ENCODE data around the gene PPP2R2B.

PPP2R2B gene

DNA sequence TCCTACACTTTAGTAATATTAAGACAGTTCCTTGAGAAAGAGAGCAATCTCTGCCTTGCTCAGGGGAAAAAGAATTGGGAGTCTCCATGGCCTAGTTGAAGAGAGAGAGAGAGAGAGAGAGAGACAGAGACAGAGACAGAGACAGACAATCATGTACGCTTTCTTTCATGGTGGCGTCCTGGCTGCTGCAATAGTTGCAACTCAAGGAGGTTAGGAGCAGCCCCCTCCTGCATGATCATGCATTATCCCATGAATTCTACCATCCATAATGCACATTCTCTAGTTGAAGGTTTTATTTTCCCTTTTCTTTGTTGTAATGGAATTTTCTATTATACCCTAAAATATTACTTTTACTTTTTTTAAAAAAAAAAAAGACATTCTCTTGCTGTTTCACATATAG, 50.7 kb downstream of the PPP2R2B start:
- H3K27ac ChIP-seq (ENCODE audit: low read depth, low read length), result no peak overlapping the region
- no peaks in the 10 kb centered on the region for H3K79me2 ChIP-seq (ENCODE audit: control insufficient read depth, insufficient read depth, low read length, unreplicated experiment)
- no peak overlapping the region for H3K4me3 ChIP-seq (ENCODE audit: low read depth, low read length)
- no peaks in the 10 kb centered on the region for H3K4me1 ChIP-seq (ENCODE audit: control insufficient read depth, insufficient read depth, low read length, unreplicated experiment)
- no peaks in the 10 kb centered on the region for H3K27me3 ChIP-seq (ENCODE audit: insufficient read depth, low read length)
- no peak overlapping the region for H2AFZ ChIP-seq (ENCODE audit: low read length, unreplicated experiment)
- no peaks in the 10 kb centered on the region for H3K36me3 ChIP-seq (ENCODE audit: insufficient read depth, low read length)

DNA sequence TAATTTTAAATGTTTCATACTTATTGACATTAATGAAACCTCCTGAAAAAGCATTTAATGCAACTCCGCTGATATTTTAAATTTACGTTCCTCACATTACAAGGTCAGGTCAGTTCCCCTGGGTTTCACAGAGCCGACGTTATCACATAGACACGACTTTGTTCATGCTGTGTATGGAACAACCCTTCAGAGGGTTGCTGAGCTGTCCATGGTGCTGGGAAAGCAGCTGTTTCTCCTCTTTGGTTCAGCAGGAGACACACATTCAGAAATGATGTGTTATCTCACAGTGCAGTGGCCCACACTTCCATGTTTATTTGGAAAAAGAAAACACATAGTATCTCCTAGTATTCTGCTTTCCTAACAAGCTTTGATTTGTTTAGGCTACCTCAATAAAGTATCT, 53.5 kb downstream of the PPP2R2B start:
- no peaks in the 10 kb centered on the region for H3K4me1 ChIP-seq (ENCODE audit: control insufficient read depth, insufficient read depth, low read length, unreplicated experiment)
- no peaks in the 10 kb centered on the region for H3K79me2 ChIP-seq (ENCODE audit: control insufficient read depth, insufficient read depth, low read length, unreplicated experiment)
- H3K36me3 ChIP-seq (ENCODE audit: insufficient read depth, low read length), result no peaks in the 10 kb centered on the region
- H3K4me3 ChIP-seq (ENCODE audit: low read depth, low read length), result no peak overlapping the region
- no peak overlapping the region for H3K27ac ChIP-seq (ENCODE audit: low read depth, low read length)
- H3K27me3 ChIP-seq (ENCODE audit: insufficient read depth, low read length), result no peaks in the 10 kb centered on the region
- H2AFZ ChIP-seq (ENCODE audit: low read length, unreplicated experiment), result no peak overlapping the region

DNA sequence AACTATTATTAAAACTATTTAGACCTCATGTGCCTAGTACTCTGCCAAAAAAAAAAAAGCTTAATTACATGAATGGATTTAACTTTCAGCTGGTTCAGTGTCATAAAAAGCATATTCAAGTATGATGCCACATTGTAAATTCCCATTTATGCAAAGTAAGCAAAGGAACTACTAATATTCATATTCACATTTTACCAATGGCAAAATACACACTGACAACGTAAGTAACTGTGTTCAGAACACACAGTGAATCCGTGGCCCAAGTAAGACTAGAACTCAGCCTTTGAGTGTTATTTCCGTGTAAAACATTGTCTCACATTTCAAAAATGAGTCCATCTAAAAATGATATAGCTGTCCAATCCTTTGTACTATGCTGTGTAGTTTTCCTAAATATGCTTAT, 56.8 kb downstream of the PPP2R2B start:
- H2AFZ ChIP-seq (ENCODE audit: low read length, unreplicated experiment), result no peak overlapping the region
- no peaks in the 10 kb centered on the region for H3K79me2 ChIP-seq (ENCODE audit: control insufficient read depth, insufficient read depth, low read length, unreplicated experiment)
- H3K4me1 ChIP-seq (ENCODE audit: control insufficient read depth, insufficient read depth, low read length, unreplicated experiment), result no peaks in the 10 kb centered on the region
- H3K27me3 ChIP-seq (ENCODE audit: insufficient read depth, low read length), result no peaks in the 10 kb centered on the region
- no peaks in the 10 kb centered on the region for H3K36me3 ChIP-seq (ENCODE audit: insufficient read depth, low read length)
- H3K27ac ChIP-seq (ENCODE audit: low read depth, low read length), result no peak overlapping the region
- no peak overlapping the region for H3K4me3 ChIP-seq (ENCODE audit: low read depth, low read length)

DNA sequence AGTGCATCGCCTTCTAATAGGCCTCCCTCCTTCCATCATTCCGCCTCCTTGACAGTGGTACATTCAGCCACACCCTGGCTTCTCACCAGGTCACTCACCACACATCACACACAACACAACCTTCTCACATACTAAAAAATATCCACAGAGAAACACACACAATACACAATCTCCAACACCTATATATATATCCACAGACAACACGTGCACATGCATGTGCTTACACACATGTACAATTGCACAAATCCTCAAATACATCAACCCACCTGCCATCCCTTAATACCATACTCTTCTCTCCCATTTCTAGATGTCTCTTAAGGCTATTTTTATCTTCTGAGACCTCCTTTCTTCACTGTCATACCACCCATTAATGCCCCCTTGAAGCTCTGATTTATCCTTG, 57.6 kb downstream of the PPP2R2B start:
- Histone ChIP-seq H3K27me3 (ENCODE audit: insufficient read depth, low read length) (no peaks in the 10 kb centered on the region), H3K36me3 (ENCODE audit: insufficient read depth, low read length) (no peaks in the 10 kb centered on the region), H2AFZ (ENCODE audit: low read length, unreplicated experiment) (no peak overlapping the region), H3K27ac (ENCODE audit: low read depth, low read length) (no peak overlapping the region), H3K79me2 (ENCODE audit: control insufficient read depth, insufficient read depth, low read length, unreplicated experiment) (no peaks in the 10 kb centered on the region), H3K4me3 (ENCODE audit: low read depth, low read length) (no peak overlapping the region), H3K4me1 (ENCODE audit: control insufficient read depth, insufficient read depth, low read length, unreplicated experiment) (no peaks in the 10 kb centered on the region)

DNA sequence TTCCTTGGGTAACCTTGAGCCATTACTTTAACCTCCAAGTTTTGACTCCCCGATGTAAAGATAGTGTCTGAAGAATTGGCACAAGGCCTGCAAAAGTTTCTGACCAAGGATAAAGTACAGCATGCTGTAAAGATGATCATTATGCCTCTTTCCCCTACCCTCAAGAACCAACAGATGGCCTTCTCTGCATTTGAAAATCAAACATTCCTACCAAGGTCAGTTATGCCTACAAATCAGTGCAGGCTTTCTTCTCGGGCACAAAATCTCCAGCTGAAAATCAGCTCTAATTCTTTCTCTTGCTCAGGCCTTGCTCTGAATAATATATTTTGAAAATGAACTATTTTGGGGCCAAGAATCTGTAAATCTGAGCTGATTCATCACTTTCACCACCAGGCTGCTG, 59.7 kb downstream of the PPP2R2B start:
- Histone ChIP-seq H3K4me3 (ENCODE audit: low read depth, low read length) (no peak overlapping the region), H3K36me3 (ENCODE audit: insufficient read depth, low read length) (no peaks in the 10 kb centered on the region), H2AFZ (ENCODE audit: low read length, unreplicated experiment) (no peak overlapping the region), H3K27me3 (ENCODE audit: insufficient read depth, low read length) (no peaks in the 10 kb centered on the region), H3K4me1 (ENCODE audit: control insufficient read depth, insufficient read depth, low read length, unreplicated experiment) (no peaks in the 10 kb centered on the region), H3K27ac (ENCODE audit: low read depth, low read length) (no peak overlapping the region), H3K79me2 (ENCODE audit: control insufficient read depth, insufficient read depth, low read length, unreplicated experiment) (no peaks in the 10 kb centered on the region)

- Histone ChIP-seq H3K4me3 (ENCODE audit: low read depth, low read length) (no peak overlapping the region), H2AFZ (ENCODE audit: low read length, unreplicated experiment) (no peak overlapping the region), H3K27me3 (ENCODE audit: insufficient read depth, low read length) (no peaks in the 10 kb centered on the region), H3K27ac (ENCODE audit: low read depth, low read length) (no peak overlapping the region), H3K79me2 (ENCODE audit: control insufficient read depth, insufficient read depth, low read length, unreplicated experiment) (no peaks in the 10 kb centered on the region), H3K4me1 (ENCODE audit: control insufficient read depth, insufficient read depth, low read length, unreplicated experiment) (no peaks in the 10 kb centered on the region), H3K36me3 (ENCODE audit: insufficient read depth, low read length) (no peaks in the 10 kb centered on the region)
Measured at GRCh38 chr5:146817973-146818372, 60.6 kb downstream of the PPP2R2B start.

- Histone ChIP-seq H3K27ac (ENCODE audit: low read depth, low read length) (no peak overlapping the region), H3K4me1 (ENCODE audit: control insufficient read depth, insufficient read depth, low read length, unreplicated experiment) (no peaks in the 10 kb centered on the region), H3K79me2 (ENCODE audit: control insufficient read depth, insufficient read depth, low read length, unreplicated experiment) (no peaks in the 10 kb centered on the region), H3K36me3 (ENCODE audit: insufficient read depth, low read length) (no peaks in the 10 kb centered on the region), H3K4me3 (ENCODE audit: low read depth, low read length) (no peak overlapping the region), H2AFZ (ENCODE audit: low read length, unreplicated experiment) (no peak overlapping the region), H3K27me3 (ENCODE audit: insufficient read depth, low read length) (no peaks in the 10 kb centered on the region)
Measured at GRCh38 chr5:146816775-146817387, 61.7 kb downstream of the PPP2R2B start.

DNA sequence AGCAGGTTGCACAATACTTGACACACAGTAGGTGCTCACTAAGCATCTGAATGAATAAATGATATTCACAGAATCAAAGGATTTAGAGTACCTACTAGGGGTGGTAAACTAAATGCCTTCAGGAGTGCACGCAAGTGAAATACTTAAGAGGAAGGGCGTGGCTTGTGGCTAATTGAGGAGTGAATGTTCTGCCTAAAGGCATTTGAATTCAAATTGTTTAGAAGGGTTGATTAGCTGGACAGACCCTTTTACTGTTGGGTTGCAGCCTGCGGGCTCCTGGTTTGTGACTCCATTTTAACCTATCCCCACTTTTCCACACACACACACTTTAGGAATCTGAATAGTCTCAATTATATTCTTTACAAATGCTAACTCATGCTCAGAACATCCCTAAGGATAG, 63.1 kb downstream of the PPP2R2B start:
- H3K27me3 ChIP-seq (ENCODE audit: insufficient read depth, low read length), result no peaks in the 10 kb centered on the region
- no peaks in the 10 kb centered on the region for H3K36me3 ChIP-seq (ENCODE audit: insufficient read depth, low read length)
- H3K27ac ChIP-seq (ENCODE audit: low read depth, low read length), result no peak overlapping the region
- no peak overlapping the region for H3K4me3 ChIP-seq (ENCODE audit: low read depth, low read length)
- no peak overlapping the region for H2AFZ ChIP-seq (ENCODE audit: low read length, unreplicated experiment)
- H3K4me1 ChIP-seq (ENCODE audit: control insufficient read depth, insufficient read depth, low read length, unreplicated experiment), result no peaks in the 10 kb centered on the region
- no peaks in the 10 kb centered on the region for H3K79me2 ChIP-seq (ENCODE audit: control insufficient read depth, insufficient read depth, low read length, unreplicated experiment)

- Histone ChIP-seq H3K79me2 (ENCODE audit: control insufficient read depth, insufficient read depth, low read length, unreplicated experiment) (no peaks in the 10 kb centered on the region), H3K27ac (ENCODE audit: low read depth, low read length) (no peak overlapping the region), H3K4me3 (ENCODE audit: low read depth, low read length) (no peak overlapping the region), H2AFZ (ENCODE audit: low read length, unreplicated experiment) (no peak overlapping the region), H3K36me3 (ENCODE audit: insufficient read depth, low read length) (no peaks in the 10 kb centered on the region), H3K27me3 (ENCODE audit: insufficient read depth, low read length) (no peaks in the 10 kb centered on the region), H3K4me1 (ENCODE audit: control insufficient read depth, insufficient read depth, low read length, unreplicated experiment) (no peaks in the 10 kb centered on the region)
Measured at GRCh38 chr5:146813346-146814157, 65.0 kb downstream of the PPP2R2B start.

- H3K79me2 ChIP-seq (ENCODE audit: control insufficient read depth, insufficient read depth, low read length, unreplicated experiment), result no peaks in the 10 kb centered on the region
- H3K27me3 ChIP-seq (ENCODE audit: insufficient read depth, low read length), result peaks cover 36% of the 10 kb centered on the region
- no peak overlapping the region for H2AFZ ChIP-seq (ENCODE audit: low read length, unreplicated experiment)
- no peaks in the 10 kb centered on the region for H3K36me3 ChIP-seq (ENCODE audit: insufficient read depth, low read length)
- H3K4me3 ChIP-seq (ENCODE audit: low read depth, low read length), result no peak overlapping the region
- no peaks in the 10 kb centered on the region for H3K4me1 ChIP-seq (ENCODE audit: control insufficient read depth, insufficient read depth, low read length, unreplicated experiment)
- H3K27ac ChIP-seq (ENCODE audit: low read depth, low read length), result no peak overlapping the region
Measured at GRCh38 chr5:146805081-146805480, 73.5 kb downstream of the PPP2R2B start.

DNA sequence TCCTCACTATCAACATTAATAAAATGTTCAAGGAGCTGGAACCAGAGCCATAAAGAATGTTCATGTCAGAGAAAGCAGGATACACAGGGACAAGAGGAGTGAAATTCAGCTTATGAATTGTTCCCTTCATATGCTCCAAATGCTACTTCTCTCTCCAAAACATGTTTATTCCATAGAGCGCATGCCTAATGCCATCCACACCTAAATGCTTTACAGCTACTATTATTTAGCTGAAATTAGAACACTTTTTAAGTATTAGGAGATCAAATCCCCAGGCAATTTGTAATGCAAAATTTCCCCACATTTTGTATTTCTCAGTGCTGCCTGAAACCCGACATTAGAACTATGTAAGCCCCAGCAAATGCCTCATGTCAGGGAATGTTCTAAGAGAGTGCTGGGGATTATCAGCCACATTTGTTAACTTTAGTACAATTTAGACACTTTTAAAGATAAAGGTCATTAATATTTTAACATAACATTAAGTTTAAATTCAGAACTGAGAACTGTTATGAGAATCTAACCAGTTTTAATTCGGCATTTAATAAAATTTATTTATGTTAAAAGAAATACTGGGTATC, 75.5 kb downstream of the PPP2R2B start:
- H3K4me1 ChIP-seq (ENCODE audit: control insufficient read depth, insufficient read depth, low read length, unreplicated experiment), result no peaks in the 10 kb centered on the region

More for the DNA sequence above, 75.5 kb downstream of the PPP2R2B start:
- Histone ChIP-seq H3K4me3 (ENCODE audit: low read depth, low read length) (no peak overlapping the region), H3K27me3 (ENCODE audit: insufficient read depth, low read length) (peaks cover 36% of the 10 kb centered on the region), H3K36me3 (ENCODE audit: insufficient read depth, low read length) (no peaks in the 10 kb centered on the region), H2AFZ (ENCODE audit: low read length, unreplicated experiment) (no peak overlapping the region), H3K79me2 (ENCODE audit: control insufficient read depth, insufficient read depth, low read length, unreplicated experiment) (no peaks in the 10 kb centered on the region), H3K27ac (ENCODE audit: low read depth, low read length) (no peak overlapping the region)

All from ACC112 (cell line).